Stimulated activated CD8-positive, alpha-beta memory T cell treated with anti-CD3 and anti-CD28 coated beads, Interleukin-2, amount 100 ng/mL, for 48 hours (primary cell): ENCODE data around the gene HEPH.
"Not testable (repeated sequence)": the region's sequence is repeated elsewhere in the genome, so short reads cannot be mapped to it uniquely, and the experiment has no call there.

ENCODE experiments used
- DNase-seq, 2 donors: peaks; one replicate each; pipeline ENCODE4 v3.0.0-alpha.2; 2020; ENCODE audit warnings: low read depth in 2 of 2

HEPH gene

DNA sequence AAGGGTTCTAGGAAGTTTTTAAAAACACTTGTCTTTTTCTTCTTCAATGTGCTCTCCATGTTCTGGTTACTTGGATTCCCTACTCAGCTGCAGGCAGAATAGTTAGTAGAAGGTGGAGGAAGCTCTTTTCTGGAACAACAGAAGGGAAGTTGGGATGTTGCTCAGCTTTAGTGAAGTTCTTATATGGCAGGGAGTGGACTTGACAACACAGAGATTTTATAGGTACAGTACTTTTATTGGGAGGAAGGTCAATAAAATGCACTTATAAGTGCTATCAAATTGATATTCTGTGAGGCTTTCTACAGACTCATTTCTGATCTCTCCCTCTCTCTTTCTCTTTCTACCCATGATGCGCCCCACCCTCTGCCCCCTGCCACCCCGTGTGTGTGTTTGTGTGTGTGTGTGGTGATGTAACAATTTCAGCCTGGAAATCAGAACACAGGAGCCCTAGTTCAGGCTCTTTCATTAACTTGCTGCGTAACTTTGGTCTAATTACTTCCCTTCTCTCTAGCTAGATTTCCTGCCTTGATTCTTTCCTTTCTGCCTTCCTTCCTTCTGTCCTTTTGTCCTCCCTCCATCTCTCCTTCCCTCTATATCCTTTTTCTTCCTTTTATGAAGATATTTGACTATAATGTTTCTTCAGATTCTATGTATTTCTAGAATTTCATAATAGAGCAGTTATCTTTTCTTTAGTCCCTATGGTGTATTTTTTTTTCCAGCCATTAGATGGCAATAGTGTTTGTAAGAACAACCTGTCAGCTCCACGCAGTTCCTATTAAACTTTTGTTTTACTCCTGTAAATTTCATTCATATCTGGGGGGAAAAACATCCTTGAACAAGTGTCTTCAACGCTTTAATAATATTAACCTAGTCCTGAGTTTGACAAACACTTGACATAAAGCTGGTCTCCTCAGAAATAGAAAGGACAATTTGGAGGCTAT lies 37.1 kb downstream of the HEPH start:
- DNase-seq: no peak

DNA sequence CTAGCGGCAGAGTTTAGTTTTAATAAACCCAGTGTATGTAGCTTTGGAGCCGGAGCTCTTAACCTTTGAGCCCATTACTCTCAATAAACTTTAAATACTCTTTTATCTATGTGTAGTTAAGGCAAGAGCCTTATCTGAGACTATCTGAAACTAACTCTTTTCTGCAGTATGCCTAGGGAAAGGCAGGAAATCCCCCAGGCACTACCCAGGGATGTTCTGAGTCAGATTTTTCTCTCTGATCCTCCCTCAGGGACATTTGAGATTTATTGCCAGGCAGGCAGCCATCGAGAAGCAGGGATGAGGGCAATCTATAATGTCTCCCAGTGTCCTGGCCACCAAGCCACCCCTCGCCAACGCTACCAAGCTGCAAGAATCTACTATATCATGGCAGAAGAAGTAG lies 39.1 kb downstream of the HEPH start:
- DNase-seq: no peak

- no peak for DNase-seq
Observed at GRCh38 chrX:66221856-66222255, 57.8 kb downstream of the HEPH start.

DNA sequence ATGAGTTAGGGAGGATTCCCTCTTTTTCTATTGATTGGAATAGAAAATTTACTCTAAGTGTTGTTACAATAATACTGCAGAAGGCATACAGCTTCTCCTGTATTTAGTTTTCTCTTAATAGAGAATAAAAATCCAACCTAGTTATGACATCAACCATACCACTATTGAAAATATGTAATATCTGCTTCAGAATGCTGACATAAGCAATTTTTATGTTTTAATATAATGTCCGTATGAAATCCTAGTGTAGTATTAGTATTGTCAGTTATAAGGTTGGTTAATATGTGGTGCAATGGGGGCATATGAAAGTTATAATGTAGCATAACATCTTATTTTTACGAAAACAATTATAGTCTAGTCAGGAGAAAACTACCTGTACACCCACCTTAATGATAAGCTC lies 68.2 kb downstream of the HEPH start:
- no peak for DNase-seq

GRCh38 chrX:66233209-66233608 lies 69.2 kb downstream of the HEPH start:
- DNase-seq: no peak

DNA sequence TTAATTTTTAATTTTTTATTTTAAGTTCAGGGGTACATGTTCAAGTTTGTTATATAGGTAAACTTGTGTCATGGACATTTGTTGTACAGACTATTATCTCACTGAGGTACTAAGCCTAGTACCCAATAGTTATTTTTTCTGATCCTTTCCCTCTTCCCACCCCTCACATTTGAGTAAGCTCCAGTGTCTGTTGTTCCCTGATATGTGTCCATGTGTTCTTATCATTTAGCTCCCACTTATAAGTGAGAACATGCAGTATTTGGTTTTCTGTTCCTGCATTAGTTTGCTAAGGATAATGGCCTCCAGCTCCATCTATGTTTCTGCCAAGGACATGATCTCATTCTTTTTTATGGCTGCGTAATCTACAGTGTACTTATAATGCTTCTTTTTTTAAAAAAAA lies 69.9 kb downstream of the HEPH start:
- DNase-seq: not testable (repeated sequence)

DNA sequence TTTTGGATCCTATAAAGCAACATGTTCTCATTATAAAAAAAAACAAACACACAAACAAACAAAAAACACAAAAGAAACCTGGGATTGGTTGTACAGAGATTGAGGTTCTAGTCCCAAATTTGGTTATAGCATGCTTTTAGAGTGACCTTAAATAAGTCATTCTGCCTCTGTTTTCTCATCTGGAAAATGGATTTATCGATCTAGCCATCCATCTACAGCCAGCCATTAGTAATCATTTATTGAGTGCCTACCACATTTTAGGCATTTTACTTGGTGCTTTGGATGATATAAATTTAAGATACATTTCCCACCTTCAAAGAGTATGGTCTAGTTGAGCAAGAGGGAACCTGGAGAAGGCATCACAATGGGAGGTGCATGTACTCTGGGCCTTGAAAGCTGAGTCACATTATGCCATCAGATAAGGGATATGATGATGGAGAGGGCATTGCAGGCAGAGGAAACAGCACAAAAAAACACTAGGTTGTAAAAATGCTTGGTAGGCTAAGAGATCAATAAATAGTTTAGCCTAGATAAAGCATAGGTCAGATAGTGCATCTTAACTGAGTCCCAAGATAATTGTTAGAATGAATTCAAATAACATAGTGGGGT lies 91.4 kb downstream of the HEPH start:
- no peak for DNase-seq

DNA sequence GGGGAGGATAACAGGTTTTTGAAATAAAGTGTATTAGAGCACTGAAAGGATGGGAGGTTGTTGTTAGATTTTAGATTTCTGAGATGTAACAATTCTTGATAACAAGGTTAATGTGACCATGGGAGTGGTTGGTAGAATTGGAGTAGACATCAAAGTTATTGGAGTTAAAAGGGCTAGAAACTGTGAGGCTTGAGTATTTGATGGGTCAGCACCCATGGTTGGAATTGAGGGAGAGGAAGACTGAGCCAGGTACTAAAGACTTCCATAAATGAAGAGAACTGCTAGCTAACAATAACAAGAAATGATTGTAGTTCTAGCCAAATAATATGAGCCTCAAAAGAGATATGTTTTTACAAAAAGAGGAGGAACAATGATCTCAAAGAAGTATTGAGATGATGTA lies 98.8 kb downstream of the HEPH start:
- no peak for DNase-seq
